Ramos (cell line): ENCODE measurements around the gene HNRNPA3.
"Not testable (repeated sequence)": the region's sequence is repeated elsewhere in the genome, so short reads cannot be mapped to it uniquely, and the experiment has no call there.

Source experiments
- in situ Hi-C: fragments of 300-500 bp; cut with MboI; formaldehyde crosslinking; loops from one replicate; pipeline ENCODE4 v1.14.3; 2022; ENCODE audit warnings: low sequenced_read_pairs; ENCODE audit not compliant: unreplicated experiment

The HNRNPA3 gene

DNA sequence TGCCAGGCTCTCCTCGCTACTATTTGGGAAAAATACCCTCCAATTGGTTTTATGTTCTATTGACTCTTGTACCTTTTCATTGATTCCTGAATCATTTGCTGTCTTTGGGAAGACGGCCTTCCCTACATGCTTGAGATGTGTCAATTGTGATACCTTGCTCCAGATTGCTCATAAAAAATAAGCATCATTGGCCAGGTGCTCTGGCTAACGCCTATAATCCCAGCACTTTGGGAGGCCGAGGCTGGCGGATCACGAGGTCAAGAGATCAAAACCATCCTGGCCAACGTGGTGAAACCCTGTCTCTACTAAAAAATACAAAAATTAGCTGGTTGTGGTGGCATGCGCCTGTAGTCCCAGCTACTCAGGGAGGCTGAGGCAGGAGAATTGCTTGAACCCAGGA lies 54.4 kb downstream of the HNRNPA3 start:
- in situ Hi-C loops: not testable (repeated sequence)

DNA sequence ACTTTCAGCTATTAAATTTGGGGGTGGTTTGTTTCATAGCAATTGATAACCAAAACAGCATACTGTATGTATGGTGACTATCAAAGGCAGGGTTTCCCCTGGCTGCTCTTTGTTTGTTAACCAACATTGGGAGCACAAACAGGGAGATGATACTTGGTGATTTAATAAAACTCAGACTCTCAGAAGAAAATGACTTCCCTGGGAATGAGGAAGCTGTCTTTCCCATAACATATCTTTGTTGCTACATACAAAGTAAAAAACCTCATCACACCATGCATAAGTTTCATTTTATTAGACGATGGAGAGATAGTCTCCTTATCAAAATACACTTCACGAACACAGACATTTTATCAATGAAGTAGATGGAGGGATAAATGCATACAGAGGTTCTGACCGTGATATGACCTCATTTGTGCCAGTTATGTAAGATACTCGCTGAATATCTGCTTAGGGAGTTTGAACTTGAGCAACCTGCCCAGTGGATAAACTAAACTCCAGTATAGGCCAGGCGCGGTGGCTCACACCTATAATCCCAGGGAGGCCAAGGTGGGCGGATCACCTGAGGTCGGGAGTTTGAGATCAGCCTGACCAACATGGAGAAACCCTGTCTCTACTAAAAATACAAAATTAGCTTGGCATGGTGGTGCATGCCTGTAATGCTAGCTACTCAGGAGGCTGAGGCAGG lies 55.7 kb downstream of the HNRNPA3 start:
- in situ Hi-C loops: no loop called here

DNA sequence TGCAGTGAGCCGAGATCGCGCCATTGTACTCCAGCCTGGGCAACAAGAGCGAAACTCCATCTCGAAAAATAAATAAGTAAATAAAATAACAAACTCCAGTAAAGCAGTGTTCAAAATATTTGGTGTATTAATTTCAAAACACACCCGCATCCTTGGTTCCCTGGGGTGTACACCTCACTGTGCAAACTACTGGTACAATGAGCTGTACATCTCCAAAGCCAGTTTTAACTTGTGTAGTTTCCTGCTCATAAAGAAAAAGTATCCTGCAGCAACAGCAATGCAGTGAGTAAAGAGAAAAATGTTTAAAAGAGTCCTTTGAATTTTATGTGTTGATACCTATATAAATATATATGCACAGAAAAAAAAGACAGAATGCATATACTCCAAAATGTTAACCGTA lies 56.3 kb downstream of the HNRNPA3 start:
- in situ Hi-C loops: no loop called here

GRCh38 chr2:177270531-177270930 lies 57.9 kb downstream of the HNRNPA3 start:
- in situ Hi-C loops: no loop called here

- in situ Hi-C loops: no loop called here
Observed at GRCh38 chr2:177271981-177272666, 59.5 kb downstream of the HNRNPA3 start.

DNA sequence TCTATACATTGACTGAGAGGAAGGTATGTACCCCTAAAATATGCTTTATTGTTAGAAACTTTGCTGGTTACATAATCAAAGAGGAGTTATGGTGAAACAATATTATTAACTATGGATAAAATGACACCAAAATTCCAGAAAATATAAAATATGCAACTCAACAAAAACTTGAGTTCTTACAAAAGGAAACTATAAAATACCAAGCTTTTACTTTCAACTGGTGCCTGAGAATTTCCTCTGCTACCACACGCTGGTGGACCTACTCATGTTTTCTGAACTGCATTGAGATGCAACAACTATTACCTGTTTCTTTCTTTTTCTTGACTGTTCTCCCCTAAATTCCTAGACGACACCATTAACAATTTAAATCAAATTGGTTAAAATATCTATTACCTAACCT lies 60.2 kb downstream of the HNRNPA3 start:
- in situ Hi-C loops: no loop called here

GRCh38 chr2:177273408-177273807 lies 60.8 kb downstream of the HNRNPA3 start:
- in situ Hi-C loops: no loop called here
